Breast epithelium (tissue), 3 donors: ENCODE results near the gene TMEM115.

Source experiments
- CTCF ChIP-seq, 3 donors: fragments of 450-650 bp; IDR thresholded peaks; one replicate each; pipeline ENCODE4 v1.5.1; 2016 to 2017; ENCODE audit warnings: antibody characterized with exemption in 3 of 3, mild to moderate bottlenecking in 3 of 3, moderate library complexity in 3 of 3
- POLR2A ChIP-seq: fragments of 450-650 bp; IDR thresholded peaks from one replicate; pipeline ENCODE4 v1.6.1; 2016; ENCODE audit warnings: antibody characterized with exemption, mild to moderate bottlenecking, moderate library complexity

- no peak for TF ChIP-seq CTCF (IDR thresholded peaks at IDR 0.05)
- no peak for TF ChIP-seq POLR2A
Measured at GRCh38 chr3:50331364-50331907, 27.9 kb downstream of the TMEM115 start.
